ENCODE data around the gene FAM83D. TPM values are rescaled to one million over a fixed set of nuclear protein-coding genes. Genes with fewer than 3 reads are reported as not detected.

Gene FAM83D
- total RNA-seq, 1 donor from 2014 or later = 73.9 TPM

DNA sequence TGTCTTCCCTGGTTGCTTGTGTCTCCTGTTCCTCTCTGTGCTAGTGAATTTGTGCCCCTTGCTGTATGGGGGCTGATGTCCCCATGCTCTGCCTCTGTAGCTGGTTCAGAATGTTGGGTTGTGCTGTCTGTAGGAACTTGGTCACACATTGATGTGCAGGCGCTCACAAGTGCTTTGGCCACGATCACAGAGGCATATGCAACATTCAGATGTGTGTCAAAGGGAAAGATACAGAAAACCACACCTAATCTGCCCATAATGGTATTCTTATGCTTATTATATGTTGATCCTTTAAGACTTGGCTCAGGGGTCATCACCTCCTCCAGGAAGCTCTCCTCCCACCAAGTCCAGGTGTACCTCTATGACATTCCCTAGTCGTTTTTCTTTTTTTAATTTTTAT is 18.8 kb downstream of the FAM83D start:
- no peaks in the 10 kb centered on the region for H3K9me3 ChIP-seq (ENCODE audit: low read depth)
- Mint-ChIP-seq H3K4me1 (peaks cover 7% of the 10 kb centered on the region), H3K9me3 (no peaks in the 10 kb centered on the region), H3K27ac (no peak overlapping the region), H3K27me3 (ENCODE audit: insufficient read depth, low read depth) (no peaks in the 10 kb centered on the region), H3K4me3 (no peak overlapping the region), H3K36me3 (peaks cover 57% of the 10 kb centered on the region)
- no peak overlapping the region for H2AFZ ChIP-seq (replicated peaks)
- no peak overlapping the region for H3K4me2 ChIP-seq
- H4K20me1 ChIP-seq (ENCODE audit: low read depth) = peaks cover 66% of the 10 kb centered on the region
- DNase-seq (ENCODE audit: low spot score) = no peak
- H3F3A ChIP-seq (ENCODE audit: low read depth) = no peaks in the 10 kb centered on the region
- no peak overlapping the region for H3K27ac ChIP-seq
- H3K9ac ChIP-seq = no peak overlapping the region
- H3K36me3 ChIP-seq = peaks cover 15% of the 10 kb centered on the region
- peaks cover 5% of the 10 kb centered on the region for H3K4me1 ChIP-seq
- no peak overlapping the region for H3K4me3 ChIP-seq
- no peaks in the 10 kb centered on the region for H3K27me3 ChIP-seq
- H3K79me2 ChIP-seq (ENCODE audit: low read depth) = peaks cover 84% of the 10 kb centered on the region
- TF ChIP-seq CTCF (IDR thresholded peaks at IDR 0.05) = no peak
- no peak for TF ChIP-seq EZH2 (IDR thresholded peaks at IDR 0.05)
- TF ChIP-seq EZH2phosphoT487 (IDR thresholded peaks at IDR 0.05) = no peak

DNA sequence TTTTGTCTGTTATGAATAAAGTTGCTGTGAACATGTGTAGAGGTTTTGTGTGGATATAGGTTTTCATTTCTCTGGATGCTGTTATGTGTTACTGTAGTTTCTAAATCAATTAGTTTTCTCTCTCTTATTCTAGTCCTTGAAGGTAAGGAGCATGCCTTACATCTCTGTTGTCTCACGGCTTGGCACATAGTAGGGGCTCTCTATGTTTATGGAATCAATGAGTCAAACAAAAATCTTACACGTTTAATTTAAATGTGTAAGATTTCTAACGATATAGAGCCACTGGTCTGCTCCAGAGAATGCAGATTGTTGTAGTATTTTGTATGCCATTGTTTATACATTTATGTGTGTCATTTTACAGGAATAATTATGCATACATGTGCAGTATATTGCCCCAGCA is 20.6 kb downstream of the FAM83D start:
- no peak for TF ChIP-seq EZH2 (IDR thresholded peaks at IDR 0.05)
- TF ChIP-seq EZH2phosphoT487 (IDR thresholded peaks at IDR 0.05) = no peak
- TF ChIP-seq CTCF (IDR thresholded peaks at IDR 0.05) = no peak
- Mint-ChIP-seq H3K4me1 (no peaks in the 10 kb centered on the region), H3K36me3 (peaks cover 59% of the 10 kb centered on the region), H3K27me3 (ENCODE audit: insufficient read depth, low read depth) (no peaks in the 10 kb centered on the region), H3K9me3 (no peaks in the 10 kb centered on the region), H3K4me3 (no peak overlapping the region), H3K27ac (no peak overlapping the region)
- H3K79me2 ChIP-seq (ENCODE audit: low read depth) = peaks cover 66% of the 10 kb centered on the region
- H3K9ac ChIP-seq = no peak overlapping the region
- no peaks in the 10 kb centered on the region for H3K4me1 ChIP-seq
- no peak overlapping the region for H3K4me2 ChIP-seq
- H3K9me3 ChIP-seq (ENCODE audit: low read depth) = no peaks in the 10 kb centered on the region
- H3K27me3 ChIP-seq = no peaks in the 10 kb centered on the region
- no peak overlapping the region for H3K27ac ChIP-seq
- H3F3A ChIP-seq (ENCODE audit: low read depth) = no peaks in the 10 kb centered on the region
- peaks cover 54% of the 10 kb centered on the region for H4K20me1 ChIP-seq (ENCODE audit: low read depth)
- H3K4me3 ChIP-seq = no peak overlapping the region
- peaks cover 15% of the 10 kb centered on the region for H3K36me3 ChIP-seq
- DNase-seq (ENCODE audit: low spot score) = no peak
- no peak overlapping the region for H2AFZ ChIP-seq (replicated peaks)

GRCh38 chr20:38947931-38948362 is 21.7 kb downstream of the FAM83D start:
- DNase-seq (ENCODE audit: low spot score) = no peak
- Mint-ChIP-seq H3K36me3 (peaks cover 56% of the 10 kb centered on the region), H3K4me3 (no peak overlapping the region), H3K27ac (no peak overlapping the region), H3K9me3 (no peaks in the 10 kb centered on the region), H3K27me3 (ENCODE audit: insufficient read depth, low read depth) (no peaks in the 10 kb centered on the region), H3K4me1 (no peaks in the 10 kb centered on the region)
- no peak overlapping the region for H3K9ac ChIP-seq
- H3K27ac ChIP-seq = no peak overlapping the region
- H3K4me2 ChIP-seq = no peak overlapping the region
- TF ChIP-seq CTCF (IDR thresholded peaks at IDR 0.05) (no peak), EZH2 (IDR thresholded peaks at IDR 0.05) (no peak), EZH2phosphoT487 (IDR thresholded peaks at IDR 0.05) (no peak)
- H3K79me2 ChIP-seq (ENCODE audit: low read depth) = peaks cover 61% of the 10 kb centered on the region
- H3K36me3 ChIP-seq = peaks cover 15% of the 10 kb centered on the region
- peaks cover 1% of the 10 kb centered on the region for H3F3A ChIP-seq (ENCODE audit: low read depth)
- H4K20me1 ChIP-seq (ENCODE audit: low read depth) = peaks cover 50% of the 10 kb centered on the region
- no peaks in the 10 kb centered on the region for H3K9me3 ChIP-seq (ENCODE audit: low read depth)
- no peaks in the 10 kb centered on the region for H3K27me3 ChIP-seq
- no peak overlapping the region for H3K4me3 ChIP-seq
- no peaks in the 10 kb centered on the region for H3K4me1 ChIP-seq
- no peak overlapping the region for H2AFZ ChIP-seq (replicated peaks)

Measured in neural progenitor cell (in vitro differentiated cells).